ENCODE measurements around the gene POU6F2. TPM values are rescaled to one million over a fixed set of nuclear protein-coding genes. Genes with fewer than 3 reads are reported as not detected.

The POU6F2 gene
- total RNA-seq, 1 experiment from 2014 or later: 2.9 TPM

GRCh38 chr7:39183796-39184195, 206.1 kb downstream of the POU6F2 start (continued):
- TF ChIP-seq ZNF263 (CRISPR knock-in tag; IDR thresholded peaks at IDR 0.05; ENCODE audit: low read depth): no peak
- TF ChIP-seq CREB1 (CRISPR knock-in tag; IDR thresholded peaks at IDR 0.05): no peak
- no peak for TF ChIP-seq TCF7 (CRISPR knock-in tag; IDR thresholded peaks at IDR 0.05; ENCODE audit: low read depth)
- no peak for TF ChIP-seq RORB (CRISPR knock-in tag; IDR thresholded peaks at IDR 0.05)
- no peak for TF ChIP-seq ZNF425 (CRISPR knock-in tag; conservative IDR thresholded peaks at IDR 0.05)
- TF ChIP-seq ATF3 (CRISPR knock-in tag; conservative IDR thresholded peaks at IDR 0.05): no peak
- TF ChIP-seq AFF4 (CRISPR knock-in tag; IDR thresholded peaks at IDR 0.05; ENCODE audit: borderline replicate concordance): no peak

GRCh38 chr7:39184391-39184790, 206.7 kb downstream of the POU6F2 start:
- ChIA-PET CTCF (interaction anchor here (0.8 to 1.1 kb wide), 2 partner anchors 8 to 269 kb away, joined by 3 read pairs; no protein-coding TSS in a partner anchor), POLR2A (no interaction called here)
- Mint-ChIP-seq H3K27me3 (ENCODE audit: low read depth) (no peaks in the 10 kb centered on the region), H3K27ac (no peak overlapping the region), H3K4me3 (no peak overlapping the region), H3K36me3 (no peaks in the 10 kb centered on the region; the same call in 1 of the 2 replicates), H3K4me1 (peaks cover 5% of the 10 kb centered on the region; the same call in 1 of the 2 replicates), H3K9me3 (no peaks in the 10 kb centered on the region)
- ATAC-seq (peak; percentile 72), DNase-seq (ENCODE audit: low spot score) (no peak)
- TF ChIP-seq JUN (CRISPR knock-in tag; IDR thresholded peaks at IDR 0.05) (no peak), IRF2 (CRISPR knock-in tag; IDR thresholded peaks at IDR 0.05; ENCODE audit: borderline replicate concordance, low read depth) (no peak), E2F1 (CRISPR knock-in tag; IDR thresholded peaks at IDR 0.05) (no peak), ZNF416 (CRISPR knock-in tag; IDR thresholded peaks at IDR 0.05) (no peak), RELA (CRISPR knock-in tag; IDR thresholded peaks at IDR 0.05; ENCODE audit: borderline replicate concordance) (no peak), SMAD4 (CRISPR knock-in tag; IDR thresholded peaks at IDR 0.05) (no peak), PRDM15 (CRISPR knock-in tag; IDR thresholded peaks at IDR 0.05) (no peak), HMGA2 (CRISPR knock-in tag; IDR thresholded peaks at IDR 0.05) (no peak), KAT7 (CRISPR knock-in tag; IDR thresholded peaks at IDR 0.05; ENCODE audit: borderline replicate concordance) (no peak), MAX (CRISPR knock-in tag; IDR thresholded peaks at IDR 0.05) (no peak), TCF7 (CRISPR knock-in tag; IDR thresholded peaks at IDR 0.05; ENCODE audit: low read depth) (no peak), NR2C2 (CRISPR knock-in tag; IDR thresholded peaks at IDR 0.05) (no peak), SMAD3 (CRISPR knock-in tag; IDR thresholded peaks at IDR 0.05; ENCODE audit: borderline replicate concordance) (no peak), CDX4 (CRISPR knock-in tag; IDR thresholded peaks at IDR 0.05; ENCODE audit: borderline replicate concordance) (no peak), NR3C1 (CRISPR knock-in tag; conservative IDR thresholded peaks at IDR 0.05; ENCODE audit: low read depth) (no peak), ZSCAN18 (CRISPR knock-in tag; IDR thresholded peaks at IDR 0.05) (no peak), ESRRA (CRISPR knock-in tag; IDR thresholded peaks at IDR 0.05; ENCODE audit: borderline replicate concordance) (no peak)
